ENCODE measurements around the gene VCP. TPM values are rescaled to one million over a fixed set of nuclear protein-coding genes. Genes with fewer than 3 reads are reported as not detected.
A peak's percentile ranks its signal among the peaks of the same experiment; 100 is the strongest.
"Not testable (repeated sequence)": the region's sequence is repeated elsewhere in the genome, so short reads cannot be mapped to it uniquely, and the experiment has no call there.

VCP gene
- total RNA-seq, 1 donor = 267 TPM

DNA sequence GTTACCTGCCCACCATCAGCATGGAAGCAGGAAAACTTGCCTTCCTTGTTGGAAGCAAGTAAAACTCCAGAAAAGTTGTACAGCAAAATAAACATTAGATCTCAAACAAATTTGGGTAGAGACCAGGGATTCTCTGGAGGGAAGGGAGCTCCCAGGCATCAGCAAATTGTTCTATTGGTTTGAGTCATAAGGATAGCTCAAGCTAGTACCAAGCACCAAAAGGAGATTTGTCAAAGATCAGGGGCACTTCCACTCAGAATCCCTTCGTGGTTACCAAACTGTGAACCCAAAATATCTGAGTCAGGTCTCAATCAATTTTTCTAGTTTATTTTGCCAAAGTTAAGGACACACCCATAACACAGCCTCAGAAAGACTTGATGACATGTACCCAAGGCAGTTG lies 45.1 kb downstream of the VCP start:
- no peak overlapping the region for H2AFZ ChIP-seq (ENCODE audit: low read length)
- no peaks in the 10 kb centered on the region for H4K20me1 ChIP-seq (ENCODE audit: insufficient read depth, low read length)
- H3K4me3 ChIP-seq (ENCODE audit: insufficient read depth, low read length) = no peak overlapping the region
- no peak overlapping the region for H3K27ac ChIP-seq (ENCODE audit: low read depth, low read length)
- no peak for DNase-seq (ENCODE audit: insufficient read length, low spot score, missing footprints)
- no peaks in the 10 kb centered on the region for H3K9me3 ChIP-seq (ENCODE audit: low read depth, low read length)
- TF ChIP-seq, protein P1, sequence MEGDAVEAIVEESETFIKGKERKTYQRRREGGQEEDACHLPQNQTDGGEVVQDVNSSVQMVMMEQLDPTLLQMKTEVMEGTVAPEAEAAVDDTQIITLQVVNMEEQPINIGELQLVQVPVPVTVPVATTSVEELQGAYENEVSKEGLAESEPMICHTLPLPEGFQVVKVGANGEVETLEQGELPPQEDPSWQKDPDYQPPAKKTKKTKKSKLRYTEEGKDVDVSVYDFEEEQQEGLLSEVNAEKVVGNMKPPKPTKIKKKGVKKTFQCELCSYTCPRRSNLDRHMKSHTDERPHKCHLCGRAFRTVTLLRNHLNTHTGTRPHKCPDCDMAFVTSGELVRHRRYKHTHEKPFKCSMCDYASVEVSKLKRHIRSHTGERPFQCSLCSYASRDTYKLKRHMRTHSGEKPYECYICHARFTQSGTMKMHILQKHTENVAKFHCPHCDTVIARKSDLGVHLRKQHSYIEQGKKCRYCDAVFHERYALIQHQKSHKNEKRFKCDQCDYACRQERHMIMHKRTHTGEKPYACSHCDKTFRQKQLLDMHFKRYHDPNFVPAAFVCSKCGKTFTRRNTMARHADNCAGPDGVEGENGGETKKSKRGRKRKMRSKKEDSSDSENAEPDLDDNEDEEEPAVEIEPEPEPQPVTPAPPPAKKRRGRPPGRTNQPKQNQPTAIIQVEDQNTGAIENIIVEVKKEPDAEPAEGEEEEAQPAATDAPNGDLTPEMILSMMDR (IDR thresholded peaks at IDR 0.05; ENCODE audit: extremely low read depth, low read depth, low read length) = no peak
- H3K36me3 ChIP-seq (ENCODE audit: insufficient read depth, low read length) = peaks cover 6% of the 10 kb centered on the region
- no peaks in the 10 kb centered on the region for H3K79me2 ChIP-seq (ENCODE audit: insufficient read depth, low read length)
- H3K27me3 ChIP-seq (ENCODE audit: insufficient read depth, low read length) = no peaks in the 10 kb centered on the region
- no peak overlapping the region for H3K4me2 ChIP-seq (ENCODE audit: insufficient read depth, low read length)
- peaks cover 16% of the 10 kb centered on the region for H3K4me1 ChIP-seq (ENCODE audit: insufficient read depth, low read length)

- no peak overlapping the region for H3K4me3 ChIP-seq (ENCODE audit: insufficient read depth, low read length)
- H3K9me3 ChIP-seq (ENCODE audit: low read depth, low read length) = no peaks in the 10 kb centered on the region
- peaks cover 16% of the 10 kb centered on the region for H3K4me1 ChIP-seq (ENCODE audit: insufficient read depth, low read length)
- peak overlapping the region; percentile 5 for H3K4me2 ChIP-seq (ENCODE audit: insufficient read depth, low read length)
- no peak for DNase-seq (ENCODE audit: insufficient read length, low spot score, missing footprints)
- peaks cover 5% of the 10 kb centered on the region for H3K36me3 ChIP-seq (ENCODE audit: insufficient read depth, low read length)
- H3K79me2 ChIP-seq (ENCODE audit: insufficient read depth, low read length) = no peaks in the 10 kb centered on the region
- H2AFZ ChIP-seq (ENCODE audit: low read length) = no peak overlapping the region
- H3K27ac ChIP-seq (ENCODE audit: low read depth, low read length) = peak overlapping the region; percentile 30
- no peaks in the 10 kb centered on the region for H3K27me3 ChIP-seq (ENCODE audit: insufficient read depth, low read length)
- TF ChIP-seq, protein P1 (IDR thresholded peaks at IDR 0.05; ENCODE audit: extremely low read depth, low read depth, low read length) = no peak
- no peaks in the 10 kb centered on the region for H4K20me1 ChIP-seq (ENCODE audit: insufficient read depth, low read length)
These were observed 45.8 kb downstream of the VCP start for GRCh38 chr9:35026671-35027070.

GRCh38 chr9:35023443-35023842 lies 49.0 kb downstream of the VCP start:
- not testable (repeated sequence) for H3K27me3 ChIP-seq (ENCODE audit: insufficient read depth, low read length); H3K27ac ChIP-seq (ENCODE audit: low read depth, low read length); DNase-seq (ENCODE audit: insufficient read length, low spot score, missing footprints); H4K20me1 ChIP-seq (ENCODE audit: insufficient read depth, low read length); H3K79me2 ChIP-seq (ENCODE audit: insufficient read depth, low read length); H3K9me3 ChIP-seq (ENCODE audit: low read depth, low read length); H3K4me3 ChIP-seq (ENCODE audit: insufficient read depth, low read length); H3K4me2 ChIP-seq (ENCODE audit: insufficient read depth, low read length); H2AFZ ChIP-seq (ENCODE audit: low read length)
- Histone ChIP-seq H3K36me3 (ENCODE audit: insufficient read depth, low read length) (peaks cover 15% of the 10 kb centered on the region), H3K4me1 (ENCODE audit: insufficient read depth, low read length) (peaks cover 16% of the 10 kb centered on the region)

- Histone ChIP-seq H3K79me2 (ENCODE audit: insufficient read depth, low read length) (no peaks in the 10 kb centered on the region), H3K27ac (ENCODE audit: low read depth, low read length) (no peak overlapping the region)
- TF ChIP-seq, protein P1 (IDR thresholded peaks at IDR 0.05; ENCODE audit: extremely low read depth, low read depth, low read length) = no peak
These were observed 57.9 kb downstream of the VCP start for GRCh38 chr9:35014517-35014916.

More at GRCh38 chr9:35014517-35014916, 57.9 kb downstream of the VCP start:
- Histone ChIP-seq H3K4me2 (ENCODE audit: insufficient read depth, low read length) (no peak overlapping the region), H2AFZ (ENCODE audit: low read length) (no peak overlapping the region), H3K27me3 (ENCODE audit: insufficient read depth, low read length) (no peaks in the 10 kb centered on the region), H3K36me3 (ENCODE audit: insufficient read depth, low read length) (peaks cover 36% of the 10 kb centered on the region), H3K4me3 (ENCODE audit: insufficient read depth, low read length) (no peak overlapping the region), H3K9me3 (ENCODE audit: low read depth, low read length) (peaks cover 6% of the 10 kb centered on the region), H3K4me1 (ENCODE audit: insufficient read depth, low read length) (no peaks in the 10 kb centered on the region), H4K20me1 (ENCODE audit: insufficient read depth, low read length) (no peaks in the 10 kb centered on the region)
- no peak for DNase-seq (ENCODE audit: insufficient read length, low spot score, missing footprints)

All from osteoblast (primary cell).